AG09309 (cell line): ENCODE data around the gene RBMS1.
"Not testable (repeated sequence)": the region's sequence is repeated elsewhere in the genome, so short reads cannot be mapped to it uniquely, and the experiment has no call there.

ENCODE experiments used
- DNase-seq: peaks from one replicate; pipeline ENCODE4 v3.0.0-alpha.2; 2010; ENCODE audit warnings: low read depth
- H3K4me3 ChIP-seq: 2 replicates; pipeline ENCODE4 v1.5.1; 2011; ENCODE audit warnings: mild to moderate bottlenecking, low read depth, low read length, moderate library complexity; ENCODE audit not compliant: control insufficient read depth
- CTCF ChIP-seq: IDR thresholded peaks from 2 replicates; pipeline ENCODE4 v1.5.1; 2011; ENCODE audit warnings: mild to moderate bottlenecking, low read depth, low read length, inconsistent platforms; ENCODE audit not compliant: insufficient read depth, control insufficient read depth; ENCODE audit errors: missing control alignments

Gene RBMS1

GRCh38 chr2:160454070-160454797 lies 39.4 kb downstream of the RBMS1 start:
- DNase-seq, result no peak
- TF ChIP-seq CTCF, result no peak
- H3K4me3 ChIP-seq, result no peak overlapping the region

GRCh38 chr2:160453111-160453820 lies 40.3 kb downstream of the RBMS1 start:
- TF ChIP-seq CTCF, result no peak
- DNase-seq, result no peak
- no peak overlapping the region for H3K4me3 ChIP-seq

GRCh38 chr2:160450486-160450885 lies 43.1 kb downstream of the RBMS1 start:
- no peak for TF ChIP-seq CTCF
- no peak overlapping the region for H3K4me3 ChIP-seq
- no peak for DNase-seq

- not testable (repeated sequence) for DNase-seq, H3K4me3 ChIP-seq
Observed at GRCh38 chr2:160448821-160449220, 44.8 kb downstream of the RBMS1 start.

- no peak for DNase-seq
- H3K4me3 ChIP-seq, result no peak overlapping the region
- TF ChIP-seq CTCF, result no peak
Observed at GRCh38 chr2:160445673-160446072, 47.9 kb downstream of the RBMS1 start.

GRCh38 chr2:160442603-160443002 lies 51.0 kb downstream of the RBMS1 start:
- DNase-seq, result no peak

More at GRCh38 chr2:160442603-160443002, 51.0 kb downstream of the RBMS1 start:
- no peak for TF ChIP-seq CTCF
- H3K4me3 ChIP-seq, result no peak overlapping the region
